Measurements from ENCODE around the gene KLHDC10.
"Not testable (repeated sequence)": the region's sequence is repeated elsewhere in the genome, so short reads cannot be mapped to it uniquely, and the experiment has no call there.

The KLHDC10 gene, protein sequence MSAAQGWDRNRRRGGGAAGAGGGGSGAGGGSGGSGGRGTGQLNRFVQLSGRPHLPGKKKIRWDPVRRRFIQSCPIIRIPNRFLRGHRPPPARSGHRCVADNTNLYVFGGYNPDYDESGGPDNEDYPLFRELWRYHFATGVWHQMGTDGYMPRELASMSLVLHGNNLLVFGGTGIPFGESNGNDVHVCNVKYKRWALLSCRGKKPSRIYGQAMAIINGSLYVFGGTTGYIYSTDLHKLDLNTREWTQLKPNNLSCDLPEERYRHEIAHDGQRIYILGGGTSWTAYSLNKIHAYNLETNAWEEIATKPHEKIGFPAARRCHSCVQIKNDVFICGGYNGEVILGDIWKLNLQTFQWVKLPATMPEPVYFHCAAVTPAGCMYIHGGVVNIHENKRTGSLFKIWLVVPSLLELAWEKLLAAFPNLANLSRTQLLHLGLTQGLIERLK

DNA sequence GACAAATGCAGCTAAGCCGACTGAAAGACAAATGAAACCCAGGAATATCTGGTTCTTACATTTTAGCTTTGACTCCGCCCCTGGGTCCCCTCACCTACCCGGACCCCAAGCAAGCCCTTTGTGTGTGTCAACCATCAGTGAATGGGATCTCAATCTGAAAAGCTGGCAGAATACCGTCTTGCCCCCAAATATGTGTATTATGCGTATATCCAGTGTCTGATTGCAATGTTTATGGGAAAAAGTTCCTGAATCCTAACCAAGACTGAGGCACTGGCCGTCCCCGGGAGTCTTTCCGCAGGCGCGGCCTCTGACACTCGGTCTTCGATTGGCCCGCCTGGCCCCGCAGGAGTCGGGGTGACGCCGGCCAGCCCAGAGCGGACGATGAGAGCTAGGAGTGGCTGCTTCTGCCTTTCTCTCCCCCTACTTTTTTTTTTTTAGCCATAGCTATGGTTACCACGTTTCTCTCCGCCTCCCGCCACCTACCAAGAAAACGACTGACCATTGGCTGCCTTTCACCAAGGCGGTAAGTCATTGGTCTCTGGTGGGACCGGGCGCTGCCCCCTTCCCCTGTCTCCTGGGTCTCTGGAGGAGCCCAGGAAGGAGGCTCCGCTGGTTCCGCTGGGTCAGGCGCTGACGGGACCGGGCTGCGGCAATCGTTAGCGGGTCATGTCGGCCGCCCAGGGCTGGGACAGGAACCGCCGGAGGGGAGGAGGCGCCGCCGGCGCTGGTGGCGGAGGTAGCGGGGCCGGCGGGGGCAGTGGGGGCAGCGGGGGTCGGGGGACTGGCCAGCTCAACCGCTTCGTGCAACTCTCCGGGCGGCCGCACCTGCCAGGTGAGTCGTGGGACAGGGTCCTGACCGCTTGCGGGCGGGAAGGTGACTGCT lies at the start of gene KLHDC10:
Gene KLHDC10, plus strand, starts transcription at position 557 of the 883 bp plus-strand sequence. Its CDS starts 110 bp downstream, at position 667.
- DNase-seq: peak; percentile 99

DNA sequence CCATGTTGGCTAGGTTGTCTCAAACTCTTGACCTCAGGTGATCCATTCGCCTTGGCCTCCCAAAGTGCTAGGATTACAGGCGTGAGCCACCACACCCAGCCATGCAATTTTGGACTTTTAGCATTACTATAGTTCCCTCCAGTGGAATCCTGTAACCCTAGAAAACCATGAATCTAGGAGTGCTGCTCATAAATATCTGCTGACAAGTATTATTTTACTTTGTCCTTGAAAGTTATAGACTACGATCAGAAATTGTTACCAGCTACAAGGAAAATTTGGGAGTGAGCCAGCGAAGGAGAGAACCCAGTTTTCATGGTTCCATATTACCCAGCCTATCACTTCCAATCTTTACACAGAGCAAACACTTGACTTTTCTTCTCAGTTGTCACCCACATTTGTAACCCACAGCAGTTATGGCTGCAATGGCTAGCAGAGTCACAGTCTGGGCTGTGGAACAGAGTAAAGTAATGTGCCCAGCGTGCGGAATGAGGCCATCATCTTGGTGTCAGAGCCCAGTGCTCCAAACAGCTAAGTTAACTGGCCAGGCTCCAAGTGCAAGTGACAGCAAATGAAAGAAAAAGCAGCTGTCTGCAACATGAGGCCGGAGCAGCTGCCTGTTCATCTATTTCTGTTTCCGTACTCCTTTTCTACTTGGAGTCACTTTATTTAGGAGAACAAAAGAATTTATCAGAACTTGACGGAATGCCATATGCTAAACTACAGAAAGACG lies 49.1 kb upstream of the KLHDC10 start:
- no peak for DNase-seq

DNA sequence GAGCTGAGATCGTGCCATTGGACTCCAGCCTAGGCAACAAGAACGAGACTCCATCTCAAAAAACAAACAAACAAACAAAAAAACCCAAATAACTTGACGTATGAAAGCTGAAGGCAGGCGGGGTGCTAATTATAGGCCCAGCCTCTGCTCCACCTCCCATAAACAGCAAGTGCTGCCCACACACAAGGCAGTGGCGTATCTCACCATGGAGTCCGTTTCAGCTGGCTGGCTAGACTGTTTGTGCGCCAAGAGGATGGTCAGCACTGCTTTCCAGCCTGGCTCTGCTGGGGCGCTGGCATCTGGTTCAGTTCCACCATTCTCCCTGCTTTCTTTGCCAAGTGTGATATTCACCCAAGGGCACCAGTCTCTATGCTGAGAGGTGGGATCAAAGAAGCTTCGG lies 48.2 kb upstream of the KLHDC10 start:
- DNase-seq: no peak

DNA sequence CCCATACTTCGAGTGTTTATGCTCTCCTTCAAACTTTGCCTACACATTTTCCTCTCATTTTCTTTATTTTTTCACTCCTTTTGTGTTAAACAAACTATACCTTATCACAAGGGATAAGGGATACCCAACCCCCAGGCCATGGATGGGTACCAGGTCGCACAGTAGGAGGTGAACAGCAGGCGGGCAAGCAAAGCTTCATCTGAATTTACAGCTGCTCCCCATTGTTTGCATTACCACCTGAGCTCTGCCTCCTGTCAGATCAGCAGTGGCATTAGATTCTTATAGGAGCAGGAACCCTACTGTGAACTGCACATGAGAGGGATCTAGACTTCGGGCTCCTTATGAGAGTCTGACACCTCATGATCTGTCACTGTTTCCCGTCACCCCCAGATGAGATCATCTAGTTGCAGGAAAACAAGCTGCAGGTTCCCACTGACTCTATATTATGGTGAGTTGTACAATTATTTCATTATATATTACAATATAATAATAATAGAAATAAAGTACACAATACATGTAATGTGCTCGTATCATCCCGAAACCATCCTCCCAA lies 47.6 kb upstream of the KLHDC10 start:
- DNase-seq: no peak

DNA sequence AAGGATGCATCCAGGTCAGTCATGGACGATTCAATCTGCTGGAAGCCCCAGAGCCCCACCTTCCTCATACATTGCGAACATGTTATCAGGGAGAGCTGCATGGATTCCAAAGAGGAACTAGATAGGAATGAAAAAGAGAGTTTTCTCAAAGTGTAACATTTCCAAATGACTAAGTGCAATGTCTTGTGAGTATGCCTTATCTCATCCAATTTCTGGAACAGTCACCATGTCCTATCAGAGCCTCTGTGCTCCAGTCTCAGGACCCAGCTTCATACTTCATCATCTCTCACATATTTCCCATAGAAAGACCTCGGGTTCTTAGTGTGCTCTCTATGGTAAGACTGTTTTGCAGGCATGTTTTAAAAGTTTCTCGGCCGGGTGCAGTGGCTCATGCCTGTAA lies 45.9 kb upstream of the KLHDC10 start:
- no peak for DNase-seq

DNA sequence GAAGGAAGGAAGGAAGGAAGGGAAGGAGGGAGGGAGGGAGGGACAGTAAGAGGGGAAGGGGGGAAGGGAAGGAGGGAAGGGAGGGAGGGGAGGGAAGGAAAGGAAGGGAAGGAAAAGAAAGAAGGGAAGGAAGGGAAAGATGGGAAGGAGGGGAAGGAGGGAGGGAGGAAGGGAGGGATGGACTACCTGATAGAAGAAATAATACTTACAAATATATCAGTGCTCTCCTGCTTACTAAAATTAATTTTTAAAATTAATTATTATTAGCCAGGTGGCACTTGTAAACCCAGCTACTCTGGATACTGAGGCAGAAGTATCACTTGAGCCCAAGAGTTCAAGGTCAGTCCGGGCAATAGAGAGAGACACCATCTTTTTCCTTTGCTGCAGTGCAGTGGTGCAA lies 37.6 kb upstream of the KLHDC10 start:
- DNase-seq: no peak

DNA sequence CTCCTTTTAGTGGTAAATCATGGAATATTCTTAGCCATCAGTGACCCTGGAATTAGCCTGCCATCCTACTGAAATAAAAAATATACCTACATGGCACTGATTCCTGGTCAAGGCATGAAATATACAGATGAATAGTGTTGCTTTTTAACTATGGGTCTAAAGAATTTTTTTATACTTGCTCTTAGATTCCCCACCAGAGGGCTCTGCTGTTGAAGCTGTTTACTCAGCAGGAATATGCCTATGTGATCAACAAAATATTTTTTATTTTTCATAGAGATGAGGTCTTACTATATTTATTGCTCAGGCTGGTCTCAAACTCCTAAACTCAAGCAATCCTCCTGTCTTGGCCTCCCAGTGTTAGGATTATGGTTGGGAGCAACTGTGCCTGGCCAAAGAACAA lies 32.6 kb upstream of the KLHDC10 start:
- no peak for DNase-seq

DNA sequence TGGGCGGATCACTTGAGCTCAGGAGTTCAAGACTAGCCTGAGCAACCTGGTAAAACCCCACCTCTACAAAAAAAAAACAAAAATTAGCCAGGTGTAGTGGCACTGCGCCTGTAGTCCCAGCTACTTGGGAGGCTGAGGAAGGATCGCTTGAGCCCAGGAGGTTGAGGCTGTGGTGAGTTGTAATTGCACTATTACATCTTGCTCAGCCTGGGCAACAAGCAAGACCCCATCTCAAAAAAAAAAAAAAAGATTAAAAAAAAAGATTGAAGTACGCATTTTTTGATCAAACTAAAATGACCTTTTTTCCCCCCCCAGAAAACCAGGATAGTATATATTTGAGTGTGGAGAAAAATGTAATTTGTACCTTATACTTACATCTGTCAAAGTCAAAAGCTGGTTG lies 29.8 kb upstream of the KLHDC10 start:
- DNase-seq: no peak

DNA sequence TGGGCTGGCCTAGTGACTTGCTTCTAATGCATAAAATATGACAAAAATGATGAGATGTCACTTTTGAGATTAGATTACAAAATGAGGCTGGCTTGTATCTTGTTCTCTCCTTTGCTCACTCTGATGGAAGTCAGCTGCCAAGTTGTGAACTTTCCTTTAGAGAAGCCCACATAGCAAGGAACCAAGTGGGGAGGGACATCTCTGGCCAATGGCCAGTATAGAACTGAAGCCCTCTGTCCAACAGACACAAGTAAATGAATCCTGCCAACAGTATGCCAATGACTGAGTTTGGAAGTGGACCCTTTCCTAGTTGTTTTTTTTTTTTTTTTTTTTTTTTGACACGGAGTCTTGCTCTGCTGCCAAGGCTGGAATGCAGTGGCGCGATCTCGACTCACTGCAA lies 22.5 kb upstream of the KLHDC10 start:
- no peak for DNase-seq

DNA sequence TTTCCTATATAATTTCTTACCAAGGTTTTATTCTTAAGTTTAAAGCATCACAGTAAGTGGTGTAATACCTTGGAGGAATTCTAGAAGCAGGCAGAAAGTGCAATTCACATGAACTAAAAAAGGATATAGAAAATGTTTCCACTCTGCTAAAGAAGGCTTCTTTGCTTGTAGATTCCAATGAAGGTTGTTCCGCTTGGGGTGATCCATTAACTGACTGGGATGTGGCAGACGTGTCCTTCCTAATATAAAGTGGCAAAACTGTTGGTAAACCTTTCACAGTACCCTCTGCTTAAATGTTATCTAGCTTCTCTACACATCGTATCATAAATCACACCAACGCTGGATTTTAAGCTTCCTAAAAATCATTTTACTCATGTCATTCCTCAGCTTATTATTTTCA lies 21.4 kb upstream of the KLHDC10 start:
- DNase-seq: no peak

DNA sequence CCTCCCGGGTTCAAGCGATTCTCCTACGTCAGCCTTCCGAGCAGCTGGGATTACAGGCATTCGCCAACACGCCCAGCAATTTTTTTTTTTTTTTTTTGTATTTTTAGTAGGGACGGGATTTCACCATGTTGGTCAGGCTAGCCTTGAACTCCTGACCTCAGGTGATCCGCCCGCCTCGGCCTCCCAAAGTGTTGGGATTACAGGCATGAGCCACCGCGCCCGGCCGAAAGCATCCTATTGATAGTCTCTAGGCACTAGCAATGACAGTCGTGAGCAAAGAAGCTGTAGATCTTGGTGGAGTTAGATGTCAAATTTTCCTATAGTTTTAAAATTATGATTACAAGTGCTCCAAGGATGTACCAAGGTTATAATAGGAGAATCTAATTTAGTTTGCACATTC lies 18.1 kb upstream of the KLHDC10 start:
- not testable (repeated sequence) for DNase-seq

DNA sequence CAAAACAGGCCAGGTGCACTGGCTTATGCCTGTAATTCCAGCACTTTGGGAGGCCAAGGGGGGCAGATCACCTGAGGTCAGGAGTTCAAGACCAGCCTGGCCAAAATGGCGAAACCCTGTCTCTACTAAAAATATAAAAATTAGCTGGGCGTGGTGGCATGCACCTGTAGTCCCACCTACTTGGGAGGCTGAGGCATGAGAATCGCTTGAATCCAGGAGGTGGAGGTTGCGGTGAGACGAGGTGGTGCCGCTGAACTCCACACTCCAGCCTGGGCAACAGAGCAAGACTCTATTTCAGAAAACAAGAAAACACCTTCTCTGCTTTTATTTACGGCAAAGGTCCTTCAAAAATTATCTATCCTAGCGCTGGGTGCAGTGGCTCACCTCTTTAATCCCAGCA lies 15.1 kb upstream of the KLHDC10 start:
- not testable (repeated sequence) for DNase-seq

DNA sequence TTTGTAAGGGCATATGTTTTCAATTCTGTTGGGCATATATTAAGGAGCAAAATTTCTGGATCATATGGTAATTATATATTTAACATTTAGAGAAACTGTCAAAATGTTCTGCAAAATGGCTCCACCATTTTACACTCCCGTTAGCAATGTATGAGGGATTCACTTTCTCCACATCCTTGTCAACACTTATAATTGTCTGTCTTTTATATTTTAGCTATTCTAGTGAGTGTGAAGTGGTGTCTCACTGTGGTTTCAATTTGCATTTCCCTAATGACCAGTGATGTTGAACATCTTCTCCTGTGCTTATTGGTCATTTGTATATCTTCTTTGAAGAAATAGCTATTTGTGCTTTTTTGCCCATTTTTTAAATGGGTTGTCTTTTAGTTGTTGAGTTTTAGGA lies 8.1 kb upstream of the KLHDC10 start:
- no peak for DNase-seq

DNA sequence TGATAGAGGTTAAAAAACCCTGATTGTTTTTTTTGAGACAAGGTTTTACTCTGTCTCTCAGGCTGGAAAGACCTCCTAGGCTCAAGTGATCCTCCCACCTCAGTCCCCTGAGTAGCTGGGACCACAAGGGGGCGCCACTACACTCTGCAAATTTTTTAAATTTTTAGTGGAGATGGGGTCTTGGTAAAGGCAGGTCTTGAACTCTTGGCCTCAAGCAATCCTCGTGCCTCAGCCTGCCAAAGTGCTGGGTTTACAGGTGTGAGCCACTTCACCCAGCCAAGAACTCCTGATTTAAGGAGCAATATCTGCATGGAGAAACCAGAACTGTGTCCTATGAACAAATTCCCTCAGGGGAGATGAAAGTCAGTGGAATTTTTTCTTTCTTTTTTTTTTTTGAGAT lies 7.3 kb upstream of the KLHDC10 start:
- peak; percentile 49 for DNase-seq

DNA sequence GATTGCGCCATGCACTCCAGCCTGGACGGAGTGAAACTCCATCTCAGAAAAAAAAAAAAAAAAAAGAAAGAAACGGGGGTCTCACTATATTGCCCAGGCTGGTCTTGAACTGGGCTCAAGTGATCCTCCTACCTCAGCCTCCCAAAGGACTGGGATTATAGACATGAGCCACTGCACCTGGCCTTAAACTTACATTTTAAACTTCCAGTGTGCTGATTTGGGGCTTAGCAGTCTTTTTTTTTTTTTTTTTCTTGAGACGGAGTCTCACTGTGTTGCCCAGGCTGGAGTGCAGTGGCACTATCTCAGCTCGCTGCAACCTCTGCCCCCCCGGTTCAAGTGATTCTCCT lies 5.8 kb upstream of the KLHDC10 start:
- DNase-seq: not testable (repeated sequence)

DNA sequence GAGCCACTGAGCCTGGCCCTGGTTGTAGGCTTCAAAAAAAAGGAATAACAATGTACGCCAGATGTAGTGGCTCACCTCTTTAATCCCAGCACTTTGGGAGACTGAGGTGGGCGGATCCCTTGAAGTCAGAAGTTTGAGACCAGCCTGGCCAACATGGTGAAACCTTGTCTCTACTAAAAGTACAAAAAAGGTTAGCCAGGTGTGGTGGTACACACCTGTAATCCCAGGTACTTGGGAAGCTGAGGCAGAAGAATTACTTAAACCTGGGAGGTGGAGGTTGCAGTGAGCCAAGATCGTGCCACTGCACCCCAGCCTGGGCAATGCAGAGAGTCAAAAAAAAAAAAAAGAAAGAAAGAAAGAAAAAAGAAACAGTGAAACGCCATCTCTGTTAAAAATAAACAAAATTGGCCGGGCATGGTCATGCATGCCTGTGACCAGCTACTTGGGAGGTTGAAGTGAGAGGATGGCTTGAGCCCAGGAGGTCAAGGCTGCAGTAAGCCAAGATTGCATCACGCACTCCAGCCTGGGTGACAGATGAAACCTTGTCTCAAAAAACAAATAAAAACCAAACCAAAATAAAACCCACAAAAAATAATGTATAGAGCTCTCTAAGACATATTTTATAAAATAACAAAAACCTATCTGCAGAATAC lies 4.7 kb upstream of the KLHDC10 start:
- DNase-seq: no peak

DNA sequence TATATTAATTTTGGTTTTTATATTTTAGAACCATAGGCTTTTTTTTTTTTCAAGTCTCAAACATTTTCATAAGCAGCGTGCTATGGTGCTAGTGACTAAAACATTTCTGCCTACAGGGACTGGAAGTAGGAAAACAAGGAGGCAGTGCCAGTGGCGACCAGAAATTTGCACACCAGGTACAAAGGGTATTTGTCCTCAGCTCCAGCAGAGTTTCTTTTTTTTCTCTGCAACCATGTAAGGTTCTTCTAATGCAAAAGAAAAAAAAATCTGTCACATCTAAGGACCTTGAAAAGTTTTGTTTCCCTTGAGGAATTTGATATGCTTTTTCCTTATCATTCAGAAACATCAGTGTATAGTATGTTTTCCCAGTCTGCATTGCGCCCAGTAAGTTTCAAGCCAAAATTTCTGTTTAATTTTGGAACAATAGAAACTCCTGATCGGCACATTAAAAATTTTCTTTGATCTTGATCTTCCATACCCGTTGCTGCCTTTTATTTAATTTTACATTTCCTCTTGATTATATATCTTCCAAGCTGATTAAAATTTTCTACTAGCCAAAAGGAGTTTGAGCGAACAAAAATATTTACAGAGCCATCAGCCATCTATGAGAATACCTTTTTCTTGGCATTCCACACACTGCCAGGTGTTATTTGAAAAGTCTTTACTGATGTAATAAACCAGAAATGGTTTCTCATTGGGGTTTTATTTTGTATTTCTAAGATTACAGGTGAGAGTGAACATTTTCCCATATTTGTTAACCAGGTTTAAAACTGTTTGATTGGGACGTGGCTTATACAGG lies 956 bp upstream of the KLHDC10 start:
- DNase-seq: no peak

DNA sequence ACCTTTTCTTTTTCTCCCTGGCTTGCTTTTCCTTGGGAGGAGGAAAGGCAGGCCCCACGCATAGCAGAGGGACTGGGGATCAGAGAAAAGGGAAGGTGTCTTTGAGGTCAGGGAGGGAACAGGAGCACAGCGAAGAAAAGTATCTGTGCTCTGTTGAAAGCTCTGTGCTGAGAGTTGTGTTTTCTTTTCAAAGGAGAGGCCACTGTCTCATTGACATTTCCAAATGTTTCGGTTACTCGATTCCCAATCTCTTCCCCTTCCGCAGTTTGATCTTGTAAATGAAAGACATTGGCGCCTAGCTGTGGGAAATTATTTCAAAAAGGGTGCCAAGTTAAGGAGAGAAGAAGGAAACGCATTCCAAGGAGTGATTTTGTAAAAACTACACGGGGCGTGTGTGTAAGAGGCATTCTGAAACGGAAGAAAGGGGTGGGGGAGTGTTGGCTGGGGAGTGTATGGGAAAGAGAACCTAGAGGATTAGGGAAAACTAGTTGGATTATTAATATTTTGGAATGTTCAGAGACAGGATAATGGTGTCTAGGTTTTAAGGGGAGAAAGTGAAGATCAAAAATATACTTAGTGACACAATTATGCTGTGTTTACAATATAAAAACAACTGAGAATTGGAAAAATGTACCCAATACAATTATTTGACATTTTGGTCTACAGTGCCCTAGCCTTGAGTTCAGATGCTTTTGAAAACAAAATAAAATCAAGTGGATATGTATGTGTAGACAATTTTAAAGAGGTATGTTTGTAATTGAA lies 708 bp downstream of the KLHDC10 start:
- peak; percentile 18 for DNase-seq

DNA sequence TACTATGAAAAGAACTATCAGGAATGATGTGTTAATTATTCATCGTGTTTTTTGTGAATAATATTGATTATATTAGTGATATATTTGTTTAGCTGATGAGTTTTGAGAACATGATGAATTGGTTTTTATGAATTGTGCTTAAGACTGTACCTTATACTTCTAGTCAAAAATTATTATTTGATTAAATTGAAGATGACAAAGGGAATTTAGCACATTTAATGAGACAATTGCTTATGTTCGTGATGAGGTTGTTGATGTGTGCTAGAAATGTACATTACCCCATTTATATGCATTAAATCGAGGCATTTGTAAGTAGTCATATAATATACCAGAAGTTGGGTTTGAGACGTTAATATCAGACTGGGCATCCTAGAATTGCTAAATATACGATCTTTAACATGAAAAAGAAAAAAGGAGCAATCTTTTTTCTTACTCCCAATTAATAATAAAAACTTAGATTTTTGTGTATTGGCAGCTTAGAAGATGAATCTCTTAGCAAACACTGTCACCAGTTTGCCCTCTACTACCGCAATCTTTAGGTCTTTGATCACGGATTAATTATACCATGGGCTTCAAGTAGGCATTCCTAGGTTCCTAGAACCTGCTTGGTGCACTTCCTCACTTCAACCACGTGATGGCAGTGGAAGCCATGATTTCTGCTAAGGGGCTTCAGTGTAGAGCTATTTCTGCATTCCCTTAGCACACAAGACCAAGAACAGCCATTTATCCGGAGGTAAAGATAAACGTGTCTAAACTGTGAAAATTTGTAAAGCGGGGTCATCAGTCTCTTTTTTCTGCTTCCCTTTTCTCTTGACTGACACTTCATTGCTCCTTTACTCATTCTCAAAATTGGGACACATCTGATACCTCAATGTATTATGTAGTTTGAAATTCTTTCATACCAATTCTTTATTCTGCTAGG lies 1.6 kb downstream of the KLHDC10 start:
- peak; percentile 87 for DNase-seq
